UCSD-AML1 (cell line): ENCODE data around the gene ITGB6.
A peak's percentile ranks its signal among the peaks of the same experiment; 100 is the strongest.
"Not testable (repeated sequence)": the region's sequence is repeated elsewhere in the genome, so short reads cannot be mapped to it uniquely, and the experiment has no call there.

Source experiments
- DNase-seq: peaks from one replicate; lab custom pipeline; 2025; ENCODE audit not compliant: unreplicated experiment; lab: John Stamatoyannopoulos, UW

The ITGB6 gene

DNA sequence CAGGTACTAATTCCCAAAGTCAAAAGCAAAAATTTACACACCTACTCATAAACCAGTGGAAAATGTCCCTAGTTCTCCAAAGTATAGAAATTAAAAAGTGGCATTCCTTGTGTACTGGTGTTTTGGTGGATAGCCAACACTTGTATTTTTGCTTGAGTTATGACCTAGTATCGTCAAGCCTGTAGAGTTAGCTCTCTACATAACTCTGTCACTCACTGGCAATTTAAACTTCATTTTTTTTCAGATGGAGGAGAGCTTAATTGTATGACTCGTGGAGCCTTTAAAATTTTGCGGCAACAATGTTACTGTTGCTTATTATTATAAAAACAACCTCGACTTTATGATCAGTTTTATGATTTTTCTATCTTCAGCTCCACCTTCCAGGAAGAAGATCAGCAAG, 58.7 kb downstream of the ITGB6 start:
- DNase-seq, result no peak

DNA sequence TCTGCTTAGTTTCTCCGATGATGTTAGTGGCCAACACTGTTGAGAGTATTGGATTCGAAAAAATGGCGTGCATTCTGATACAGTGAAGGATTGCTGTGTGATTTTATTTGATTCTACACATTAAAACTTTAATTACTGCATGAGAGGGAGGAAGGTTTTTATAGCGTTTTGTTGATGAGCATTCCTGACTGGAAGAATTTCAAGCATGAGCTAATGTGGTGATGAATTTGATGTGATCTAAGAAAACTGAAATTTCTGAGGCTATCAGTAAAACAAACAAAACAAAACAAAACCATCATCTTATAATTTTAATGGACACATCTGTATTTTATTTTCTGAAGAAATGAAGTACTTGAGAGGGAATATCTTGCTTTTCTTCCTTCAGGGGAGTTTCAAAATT, 59.6 kb downstream of the ITGB6 start:
- DNase-seq, result no peak

DNA sequence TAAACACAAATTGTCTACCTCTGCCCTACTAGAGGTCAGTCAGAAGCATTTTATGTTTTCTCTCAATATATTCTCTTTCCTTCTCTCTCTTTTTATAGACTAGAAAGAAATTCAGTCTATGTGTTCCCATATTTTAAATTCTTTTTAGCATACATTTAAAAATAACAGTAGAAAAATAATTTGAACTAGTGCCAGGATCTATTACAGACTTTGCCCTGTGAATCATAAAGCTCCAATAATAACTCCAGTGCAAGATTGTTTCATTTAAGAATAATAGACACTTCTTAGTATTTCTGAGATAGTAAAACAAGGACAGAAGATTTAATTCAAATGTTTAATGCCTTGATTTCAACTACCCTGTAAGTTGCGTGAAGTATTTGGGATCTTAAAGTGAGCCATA, 60.1 kb downstream of the ITGB6 start:
- no peak for DNase-seq

- no peak for DNase-seq
These were observed 60.7 kb downstream of the ITGB6 start for GRCh38 chr2:160139350-160139749.

DNA sequence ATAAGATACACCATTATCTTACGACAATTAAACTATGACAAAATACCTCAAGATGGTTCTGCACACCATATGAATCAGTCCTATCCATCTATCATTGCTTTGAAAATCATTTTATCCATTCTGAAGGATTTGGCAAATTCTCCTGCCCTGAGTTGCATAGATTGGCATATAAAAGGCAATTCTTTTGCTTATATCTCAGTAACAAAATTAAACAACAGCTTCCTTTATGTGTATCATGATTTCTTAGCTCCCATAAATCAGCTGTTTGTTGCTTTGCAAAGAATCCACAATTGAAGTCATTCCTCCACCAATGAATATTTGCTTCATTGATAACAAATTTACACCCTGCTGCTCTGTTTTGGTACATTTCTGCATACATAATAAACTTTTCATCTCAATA, 61.7 kb downstream of the ITGB6 start:
- DNase-seq, result no peak

GRCh38 chr2:160137464-160137863, 62.6 kb downstream of the ITGB6 start:
- no peak for DNase-seq

DNA sequence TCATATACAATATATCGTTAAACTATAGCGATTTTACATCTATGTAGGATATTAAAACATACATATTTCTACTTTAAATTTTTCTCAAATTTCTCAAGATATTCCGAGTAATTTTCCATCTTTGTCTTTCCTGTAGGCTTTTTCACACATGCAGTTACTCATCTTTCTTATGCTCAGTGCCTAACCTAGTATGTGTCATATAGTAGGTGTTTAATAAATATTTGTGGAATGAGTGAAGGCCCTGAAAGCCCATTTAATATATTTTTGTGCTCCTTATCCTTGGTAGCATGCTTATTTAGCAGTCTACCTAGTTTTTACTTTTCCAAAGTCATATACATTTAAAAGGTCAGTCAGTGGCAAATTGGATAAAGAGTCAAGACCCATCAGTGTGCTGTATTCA, 67.3 kb downstream of the ITGB6 start:
- DNase-seq, result no peak

- no peak for DNase-seq
These were observed 73.3 kb downstream of the ITGB6 start for GRCh38 chr2:160126756-160127155.

- no peak for DNase-seq
These were observed 73.8 kb downstream of the ITGB6 start for GRCh38 chr2:160126315-160126714.

GRCh38 chr2:160125828-160126227, 74.2 kb downstream of the ITGB6 start:
- no peak for DNase-seq

DNA sequence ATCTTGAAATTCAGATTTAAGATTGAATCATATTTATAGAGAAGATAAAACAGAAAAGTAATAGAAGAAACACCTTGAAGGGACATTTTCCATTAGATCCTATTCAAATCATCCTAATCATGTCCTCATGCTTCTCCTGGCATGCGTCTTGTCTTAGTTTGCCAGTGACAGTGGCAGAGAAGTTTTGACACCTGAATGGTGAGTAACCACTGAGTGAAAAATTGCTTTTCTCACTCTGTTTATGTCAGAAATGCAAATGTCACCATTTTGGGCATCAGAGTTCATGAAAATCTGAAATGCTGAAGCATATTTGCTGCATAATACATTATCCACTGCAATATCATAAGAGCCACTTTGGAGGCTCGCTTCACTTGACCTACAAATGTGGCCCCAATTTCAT, 74.7 kb downstream of the ITGB6 start:
- no peak for DNase-seq

- DNase-seq, result no peak
These were observed 75.5 kb downstream of the ITGB6 start for GRCh38 chr2:160124571-160124970.

- DNase-seq, result not testable (repeated sequence)
These were observed 85.4 kb downstream of the ITGB6 start for GRCh38 chr2:160114721-160115120.

DNA sequence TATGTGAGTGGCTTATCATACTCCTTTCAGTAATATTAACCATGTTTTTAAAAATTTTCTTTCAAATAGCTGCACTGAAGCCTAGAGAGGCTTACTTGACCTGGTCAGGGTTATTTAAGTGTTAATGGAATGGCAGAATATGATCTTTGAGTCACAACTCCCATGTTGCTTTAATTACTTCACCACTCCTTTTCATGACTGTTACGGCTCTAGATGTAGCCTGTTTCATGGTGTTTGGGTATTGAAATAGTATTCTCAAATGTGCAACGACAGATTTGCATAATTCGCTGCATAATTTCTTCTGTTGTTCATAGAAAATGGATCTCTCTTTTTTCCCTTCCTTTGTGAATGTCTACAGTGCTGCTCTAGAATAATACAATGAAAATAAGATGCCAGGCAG, 86.1 kb downstream of the ITGB6 start:
- no peak for DNase-seq

DNA sequence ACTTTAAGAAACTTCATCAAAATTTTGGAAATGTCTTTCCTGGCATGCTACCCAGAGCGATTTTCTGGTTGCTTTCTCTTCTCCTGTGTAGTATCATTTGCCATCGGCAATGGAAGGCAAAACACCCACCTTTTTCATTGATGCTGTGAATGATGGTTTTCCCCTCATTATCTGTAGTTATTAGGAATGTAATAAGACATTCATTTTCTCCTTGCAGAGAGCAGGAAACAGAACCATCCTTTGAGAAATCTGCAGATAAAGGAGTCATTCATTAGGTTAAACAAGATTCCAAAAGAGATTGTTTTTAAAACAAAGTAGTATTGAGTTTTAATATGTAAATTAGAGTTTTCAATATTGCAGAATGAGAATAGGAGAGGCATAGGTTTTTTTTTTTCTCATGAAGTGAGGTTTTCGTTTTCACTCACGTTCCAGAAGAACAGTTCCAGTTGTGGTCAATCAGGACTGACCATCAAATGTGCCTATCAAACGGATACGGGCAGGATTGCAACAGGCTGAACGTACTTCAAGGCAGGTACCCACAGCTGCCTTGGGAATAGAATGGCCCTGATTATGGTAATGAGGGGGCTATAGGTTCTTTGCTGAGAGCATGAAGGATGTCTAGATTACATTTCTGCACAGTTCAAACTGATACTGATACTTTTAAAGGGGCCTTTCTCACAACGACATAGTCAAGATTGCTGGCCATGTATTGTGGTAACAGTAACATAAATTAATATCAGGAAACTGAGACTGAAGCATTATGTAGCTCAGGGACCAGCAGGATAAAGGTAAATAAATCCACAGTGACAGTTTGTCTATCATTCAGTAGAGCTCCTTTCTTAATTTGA, 87.9 kb downstream of the ITGB6 start:
- DNase-seq, result no peak

DNA sequence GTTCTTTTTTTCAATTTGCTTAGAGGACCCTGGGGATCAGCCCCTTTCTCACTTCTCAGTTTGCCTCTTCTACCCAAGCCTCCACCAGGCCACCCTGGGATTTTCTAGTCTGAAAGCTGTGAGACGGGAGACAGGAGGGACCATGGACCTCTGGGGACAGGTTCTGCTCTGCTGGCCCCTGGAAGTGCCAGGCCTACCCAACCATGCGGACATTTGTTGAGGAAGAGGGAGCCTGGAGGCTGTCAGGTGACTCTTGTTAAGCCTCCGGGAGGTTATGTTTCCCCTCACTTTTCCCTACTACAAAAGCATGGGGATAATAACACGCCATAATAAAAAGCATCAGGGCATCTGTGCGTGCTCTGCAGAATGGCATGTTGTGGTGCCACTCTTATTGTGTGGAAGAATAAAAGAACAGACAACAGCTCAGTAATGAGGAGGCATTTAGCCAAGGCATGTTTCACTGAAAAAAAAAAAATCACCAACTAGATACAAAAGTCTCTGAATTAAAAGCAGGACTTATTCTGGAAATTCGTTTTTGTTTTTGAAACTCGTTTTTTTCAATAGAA, 89.3 kb downstream of the ITGB6 start:
- no peak for DNase-seq

- DNase-seq, result peak; percentile 21
These were observed 90.0 kb downstream of the ITGB6 start for GRCh38 chr2:160109939-160110673.

GRCh38 chr2:160109243-160109642, 90.8 kb downstream of the ITGB6 start:
- DNase-seq, result no peak

GRCh38 chr2:160108646-160109045, 91.4 kb downstream of the ITGB6 start:
- DNase-seq, result no peak

DNA sequence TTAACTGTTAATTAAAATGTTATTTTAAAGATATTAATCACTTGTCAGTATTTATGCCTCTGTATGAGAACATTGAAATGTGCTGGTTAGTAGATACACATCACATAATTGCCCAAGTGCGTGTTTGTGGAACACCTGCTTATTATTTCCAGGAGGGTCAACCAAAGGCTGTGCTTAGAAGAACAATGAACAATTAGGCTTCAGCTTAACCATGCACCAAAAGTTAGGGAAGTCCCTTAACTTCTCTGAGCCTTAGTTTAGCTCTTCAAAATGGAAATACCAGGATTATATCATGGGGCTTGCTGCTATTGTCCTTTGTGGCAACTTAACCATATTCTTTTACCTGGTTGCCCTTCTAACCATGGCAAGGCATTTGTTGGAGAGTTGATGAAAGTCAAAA, 94.7 kb downstream of the ITGB6 start:
- no peak for DNase-seq

GRCh38 chr2:160104115-160104514, 96.0 kb downstream of the ITGB6 start:
- no peak for DNase-seq

DNA sequence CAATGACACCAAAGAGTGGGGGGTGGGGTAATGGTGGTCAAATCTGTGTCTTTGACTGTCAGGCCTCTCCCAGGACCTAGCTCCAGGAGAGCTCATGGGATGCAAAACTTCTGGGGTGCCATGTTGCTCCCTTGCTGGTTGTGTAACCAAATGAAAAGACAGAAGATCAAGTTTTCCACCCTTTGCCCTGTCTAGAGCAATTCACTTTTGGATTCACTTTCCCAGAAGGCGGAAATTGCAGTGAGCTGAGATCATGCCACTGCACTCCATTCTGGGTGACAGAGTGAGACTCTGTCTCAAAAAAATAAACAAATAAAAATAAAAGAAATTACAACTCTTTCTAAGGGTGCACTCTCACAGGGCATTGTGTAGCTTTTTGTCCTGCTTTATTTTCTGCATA, 102.7 kb downstream of the ITGB6 start:
- no peak for DNase-seq
